Airway epithelial cell (primary cell): ENCODE data around the gene GGN. TPM values are rescaled to one million over a fixed set of nuclear protein-coding genes. Genes with fewer than 3 reads are reported as not detected.

Experiments
- total RNA-seq: library from RNA; depleted of rRNA; stranded (reverse); fragments of >200 nt; gene quantifications from 2 replicates; pipeline ENCODE4 v1.2.3, GENCODE V29; 2015

Gene GGN, protein sequence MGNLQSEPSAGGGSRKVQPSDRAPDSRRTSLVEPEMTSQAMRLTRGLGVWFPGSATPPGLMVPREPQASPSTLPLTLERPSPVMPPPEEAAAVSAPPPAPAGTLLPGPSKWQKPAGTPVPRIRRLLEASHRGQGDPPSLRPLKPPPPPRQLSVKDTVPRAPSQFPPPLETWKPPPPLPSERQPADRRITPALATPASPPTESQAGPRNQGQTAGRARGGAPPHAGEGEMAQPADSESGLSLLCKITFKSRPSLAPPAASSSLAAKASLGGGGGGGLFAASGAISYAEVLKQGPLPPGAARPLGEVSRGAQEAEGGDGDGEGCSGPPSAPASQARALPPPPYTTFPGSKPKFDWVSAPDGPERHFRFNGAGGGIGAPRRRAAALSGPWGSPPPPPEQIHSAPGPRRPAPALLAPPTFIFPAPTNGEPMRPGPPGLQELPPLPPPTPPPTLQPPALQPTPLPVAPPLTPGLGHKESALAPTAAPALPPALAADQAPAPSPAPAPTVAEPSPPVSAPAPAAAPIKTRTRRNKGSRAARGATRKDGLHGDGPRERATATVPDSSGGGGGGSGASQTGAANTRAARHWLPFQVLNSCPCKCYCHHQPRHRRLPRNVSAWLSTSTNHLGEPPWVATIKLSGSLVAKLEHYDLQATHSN
- 0.92 and 1.2 TPM in 2 replicates for total RNA-seq

DNA sequence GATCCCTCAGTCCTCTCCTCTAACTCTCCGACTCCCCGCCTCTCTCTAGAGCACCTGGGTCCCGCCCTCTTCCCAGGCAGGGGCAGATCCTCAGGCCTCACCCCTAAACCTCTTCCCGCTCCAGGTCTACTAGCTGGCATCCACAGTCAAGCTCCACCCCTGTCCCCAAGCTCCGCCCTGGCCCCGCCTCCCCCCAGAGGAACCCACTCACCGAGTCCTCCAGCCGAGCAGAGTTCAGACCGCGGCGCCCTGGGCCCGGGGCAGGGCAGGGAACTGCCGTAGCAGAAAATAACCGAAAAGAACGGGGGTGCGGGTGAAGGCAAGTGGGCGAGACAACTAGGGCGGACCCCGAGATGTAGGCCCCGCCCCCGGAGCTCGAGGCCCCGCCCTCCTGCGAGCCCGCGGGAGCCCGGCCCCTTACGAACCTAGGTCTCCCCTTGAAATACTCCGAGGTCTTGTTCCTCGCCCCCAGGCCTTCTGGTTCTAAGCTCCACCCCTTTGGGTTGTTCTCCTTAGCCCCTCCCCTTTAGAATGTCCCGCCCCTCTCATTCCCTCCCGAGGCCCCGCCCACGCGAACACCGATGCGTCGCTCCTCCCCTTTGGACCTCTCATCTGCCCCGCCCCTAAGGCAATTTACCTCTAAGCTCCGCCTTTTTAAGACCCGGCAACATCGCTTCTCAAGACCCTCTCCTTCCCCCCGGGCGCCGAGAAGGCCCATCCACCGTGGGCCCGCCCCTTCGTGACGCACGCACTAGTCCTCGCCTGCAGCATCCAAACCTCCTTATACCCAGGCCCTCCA, at the start of gene GGN:
Gene GGN (minus strand): TSS at position 485 of the 799 bp plus-strand sequence. CDS start 773 bp downstream, outside the sequence.

DNA sequence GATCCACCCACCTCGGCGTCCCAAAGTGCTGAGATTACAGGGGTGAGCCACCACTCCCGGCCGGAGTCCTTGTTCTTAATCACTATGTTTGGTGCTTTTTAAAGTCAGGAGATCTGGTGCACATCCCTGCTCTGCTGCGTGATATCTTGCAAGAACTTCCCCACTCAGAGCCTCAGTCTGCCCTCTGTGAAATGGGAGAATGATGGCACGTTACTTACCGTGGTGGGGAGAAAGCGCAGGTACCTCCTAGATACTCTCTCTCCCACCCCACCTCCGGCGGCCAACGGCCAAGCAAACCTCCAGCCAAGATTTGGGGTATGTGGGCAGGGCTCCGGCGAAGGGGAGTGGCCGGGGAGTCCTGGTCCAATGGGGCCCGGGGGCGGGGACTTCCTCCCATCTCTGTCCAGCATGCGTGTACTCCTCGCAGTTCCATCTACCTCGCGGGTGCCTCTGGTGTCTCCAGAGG, 45.5 kb upstream of the GGN start, which contains the start of gene RYR1:
Gene RYR1 (plus strand): TSS at position 424 of the 466 bp plus-strand sequence. CDS start 139 bp downstream, outside the sequence.

DNA sequence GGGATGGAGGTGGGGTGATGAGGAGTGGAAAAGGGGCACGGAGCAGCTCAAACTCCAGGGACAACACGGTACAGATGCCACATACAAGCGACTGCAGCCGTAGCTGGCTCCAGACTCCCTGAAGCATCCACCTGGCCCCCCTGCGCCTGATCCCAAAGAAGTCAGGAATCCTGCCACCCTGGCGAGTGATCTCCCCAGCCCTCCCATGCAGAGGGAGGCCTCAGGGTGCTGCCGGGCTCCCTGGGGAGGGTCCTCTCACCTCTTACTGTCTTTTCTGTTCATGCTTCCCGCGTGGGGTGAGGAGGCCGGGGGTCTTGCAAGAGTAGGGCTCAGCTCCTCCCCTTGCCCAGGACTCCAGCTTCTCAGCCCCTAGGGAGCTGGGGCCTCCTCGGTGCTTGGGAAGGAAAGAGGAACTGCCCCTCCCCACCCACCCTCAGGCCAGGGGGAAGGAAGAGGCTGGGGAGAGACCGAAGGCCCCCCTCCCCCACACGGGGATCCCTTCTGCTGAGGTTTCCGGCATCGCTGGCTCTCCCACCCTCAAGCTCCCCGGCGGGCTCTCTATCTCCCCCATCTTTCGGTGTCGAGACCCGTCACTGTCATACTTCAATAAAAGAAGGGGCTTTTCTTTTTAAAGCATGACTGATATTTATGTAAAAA, 38.1 kb upstream of the GGN start, which contains the start of gene RASGRP4:
Gene RASGRP4 (minus strand): TSS at position 410 of the 657 bp plus-strand sequence. CDS start 128 bp downstream, at position 282.

DNA sequence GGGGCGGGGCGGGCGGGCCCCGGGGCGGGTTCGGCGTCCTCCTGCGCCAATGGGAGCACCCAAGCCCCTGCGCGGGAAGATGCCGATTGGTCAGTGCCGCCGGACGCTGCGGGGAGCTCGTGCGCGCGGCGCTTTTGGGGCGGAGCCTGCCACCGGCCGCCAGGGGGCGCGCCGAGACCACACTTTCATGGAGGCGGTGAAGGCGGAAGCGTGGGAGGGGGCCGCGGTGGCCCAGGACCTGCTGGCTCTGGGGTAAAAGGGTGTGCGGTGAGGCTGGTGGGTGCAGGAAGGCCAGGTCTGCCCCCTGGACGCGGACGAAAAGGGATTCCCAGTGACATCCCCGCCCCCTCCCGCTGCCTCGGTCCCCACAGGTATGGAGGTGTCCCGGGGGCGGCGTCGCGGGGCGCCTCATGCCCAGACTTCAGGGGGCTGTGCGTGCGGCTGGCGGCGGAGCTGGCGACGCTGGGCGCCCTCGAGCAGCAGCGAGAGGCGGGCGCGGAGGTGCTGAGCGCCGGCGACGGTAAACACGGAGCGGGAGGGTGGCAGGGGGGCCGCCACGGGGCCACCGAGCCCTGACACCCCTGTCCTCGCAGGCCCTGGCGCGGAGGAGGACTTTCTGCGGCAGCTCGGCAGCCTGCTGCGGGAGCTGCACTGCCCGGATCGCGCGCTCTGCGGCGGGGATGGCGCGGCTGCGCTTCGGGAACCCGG, 15.3 kb upstream of the GGN start, which contains the start of gene FAM98C:
Gene FAM98C (plus strand): TSS at position 127 of the 708 bp plus-strand sequence. CDS start 61 bp downstream, at position 188.

DNA sequence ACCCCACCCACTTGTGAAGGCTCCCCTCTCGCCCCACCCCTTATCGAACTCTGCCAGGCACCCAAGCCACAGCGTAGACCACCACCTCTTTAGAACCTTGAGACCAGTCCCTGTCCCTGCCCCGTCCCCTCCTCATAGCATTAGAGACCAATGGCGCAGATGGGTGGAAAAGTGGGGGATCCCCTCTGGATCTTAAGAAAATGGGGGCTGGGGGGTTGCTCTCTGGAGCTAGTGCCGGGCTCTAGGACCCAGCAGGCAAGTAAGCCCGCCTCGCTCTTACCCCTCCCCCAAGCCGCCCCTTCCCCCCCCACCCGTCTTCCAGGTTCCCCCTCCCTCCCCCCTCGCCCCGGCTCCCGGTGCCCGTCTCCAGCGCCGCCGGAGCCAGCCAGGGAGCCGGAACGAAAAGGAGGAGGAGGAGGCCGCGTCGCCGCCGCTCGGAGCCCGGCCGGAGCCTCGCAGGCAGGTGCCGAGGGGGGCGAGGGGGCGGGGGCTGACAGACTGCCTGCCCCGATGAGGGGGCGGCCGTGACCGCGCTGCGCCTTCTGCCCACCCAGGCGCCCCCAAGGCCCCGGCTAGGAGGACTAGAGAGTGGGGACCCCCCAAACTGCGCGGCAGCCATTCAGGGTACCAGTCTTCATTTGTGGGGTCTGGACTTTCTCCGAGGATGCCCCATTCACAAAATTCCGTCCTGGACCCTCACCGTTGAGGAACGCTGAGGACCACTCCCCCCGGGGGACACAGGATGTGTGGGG, 691 bp upstream of the GGN start, which contains the start of gene SPRED3:
Gene SPRED3 (plus strand): TSS at position 349 of the 752 bp plus-strand sequence. CDS start 1,606 bp downstream, outside the sequence.

DNA sequence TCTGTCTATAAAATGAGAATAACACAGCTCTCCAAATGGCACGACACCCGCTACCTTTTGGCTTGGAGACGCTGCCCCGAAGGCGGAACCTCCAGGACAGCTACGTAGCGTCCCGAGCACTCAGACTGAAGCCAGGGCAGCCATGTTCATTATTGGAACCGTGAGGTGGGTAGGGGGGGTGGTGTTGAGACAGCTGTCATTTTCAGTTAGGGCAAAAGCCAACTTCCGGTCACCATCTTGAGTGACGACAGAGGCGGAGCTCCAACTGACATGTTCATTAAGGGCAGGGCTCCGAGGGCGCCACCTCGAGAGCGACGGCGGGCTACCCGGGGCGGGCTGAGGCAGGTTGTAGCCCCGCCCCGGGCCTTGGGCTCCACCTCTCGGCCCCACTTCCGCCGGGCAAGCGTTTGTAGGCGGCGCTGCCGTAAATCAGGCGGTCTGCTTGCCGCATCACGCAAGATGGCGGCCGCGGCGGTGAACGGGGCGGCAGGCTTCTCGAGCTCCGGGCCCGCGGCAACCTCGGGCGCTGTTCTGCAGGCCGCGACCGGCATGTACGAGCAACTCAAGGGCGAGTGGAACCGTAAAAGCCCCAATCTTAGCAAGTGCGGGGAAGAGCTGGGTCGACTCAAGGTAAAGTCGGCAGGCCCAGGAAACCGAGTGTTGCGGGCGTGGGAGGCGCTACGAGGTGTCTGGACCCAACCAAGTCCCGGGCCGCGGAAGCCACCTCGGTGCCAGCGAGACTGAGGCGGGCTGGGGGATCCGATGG, 13.3 kb downstream of the GGN start, which contains the start of gene PSMD8:
Gene PSMD8 (plus strand): TSS at position 240 of the 766 bp plus-strand sequence. CDS start 31 bp downstream, at position 271.

Other genes with a start within 250 kb of the GGN start
- gene DPF1, start 163.8 kb downstream of the GGN start, total RNA-seq: 2.1 and 3.6 TPM in 2 replicates
- 18.2 and 29.3 TPM in 2 replicates for gene PPP1R14A, start 131.7 kb downstream of the GGN start, total RNA-seq
- 1,012 and 1,188 TPM in 2 replicates for gene SPINT2, start 123.5 kb downstream of the GGN start, total RNA-seq
- 552 and 609 TPM in 2 replicates for gene C19orf33, start 83.8 kb downstream of the GGN start, total RNA-seq
- gene YIF1B, start 72.1 kb downstream of the GGN start, total RNA-seq: 68.6 and 74.6 TPM in 2 replicates
- 22.0 and 29.0 TPM in 2 replicates for gene KCNK6, start 68.2 kb downstream of the GGN start, total RNA-seq
- gene CATSPERG, start 52.2 kb downstream of the GGN start, total RNA-seq: 0.88 and 0.92 TPM in 2 replicates
- gene PSMD8, start 13.5 kb downstream of the GGN start, total RNA-seq: 255 and 307 TPM in 2 replicates
- 1.8 and 2.0 TPM in 2 replicates for gene SPRED3, start 663 bp upstream of the GGN start, total RNA-seq
- 19.3 and 34.8 TPM in 2 replicates for gene FAM98C, start 15.1 kb upstream of the GGN start, total RNA-seq
- gene RASGRP4, start 38.2 kb upstream of the GGN start, total RNA-seq: not detected in 2 replicates
- gene RYR1, start 45.7 kb upstream of the GGN start, total RNA-seq: 0.14 and 0.35 TPM in 2 replicates
- gene MAP4K1, start 229.9 kb upstream of the GGN start, total RNA-seq: 0.09 TPM in 1 of 2 replicates, not detected in the other
- 544 and 560 TPM in 2 replicates for gene EIF3K, start 231.2 kb upstream of the GGN start, total RNA-seq